ENCODE measurements around the gene TMTC1. TPM values are rescaled to one million over a fixed set of nuclear protein-coding genes. Genes with fewer than 3 reads are reported as not detected.
"Not testable (repeated sequence)": the region's sequence is repeated elsewhere in the genome, so short reads cannot be mapped to it uniquely, and the experiment has no call there.

TMTC1 gene
- total and polyA plus RNA-seq, 11 donors: 8.8 to 101 (median 41.4) TPM

GRCh38 chr12:29556363-29556762 lies 227.4 kb downstream of the TMTC1 start:
- H3K27me3 ChIP-seq: no peaks in the 10 kb centered on the region
- no peaks in the 10 kb centered on the region for H3K9me3 ChIP-seq
- intact Hi-C loops (cut with DNase I): loop anchor here in 8 of 10 donors (10.0 kb wide), 8 partner anchors 78 to 338 kb away; partner anchors contain the start of gene TMTC1 (in 2 of the 8)
- peaks cover 0 to 15% (median 0%) of the 10 kb centered on the region in 9 donors for H3K36me3 ChIP-seq
- H3K4me1 ChIP-seq: peaks cover 0 to 42% (median 16%) of the 10 kb centered on the region in 12 donors
- H3K27ac ChIP-seq: no peak overlapping the region
- ATAC-seq: no peak
- no peak for DNase-seq
- TF ChIP-seq CTCF (IDR thresholded peaks at IDR 0.05) (no peak), POLR2A (IDR thresholded peaks at IDR 0.05) (no peak)
- H3K4me3 ChIP-seq: no peak overlapping the region

GRCh38 chr12:29555451-29555850 lies 228.3 kb downstream of the TMTC1 start:
- H3K9me3 ChIP-seq, DNase-seq, H3K27ac ChIP-seq, H3K4me3 ChIP-seq, ATAC-seq, H3K27me3 ChIP-seq: not testable (repeated sequence)
- peaks cover 0 to 34% (median 11%) of the 10 kb centered on the region in 12 donors for H3K4me1 ChIP-seq
- intact Hi-C loops (cut with DNase I): loop anchor here in 8 of 10 donors (10.0 kb wide), 8 partner anchors 79 to 339 kb away; partner anchors contain the start of gene TMTC1 (in 2 of the 8)
- WGBS, 4 donors: 91 to 100% (median 97%) methylated on average over 2 of the region's 2 CpGs
- peaks cover 0 to 15% (median 0%) of the 10 kb centered on the region in 9 donors for H3K36me3 ChIP-seq

GRCh38 chr12:29552994-29553748 lies 230.6 kb downstream of the TMTC1 start:
- H3K9me3 ChIP-seq: no peaks in the 10 kb centered on the region
- H3K27ac ChIP-seq: peak overlapping the region in 8 of 12 donors; percentile 1 to 54 (median 18)
- no peak for TF ChIP-seq CTCF (IDR thresholded peaks at IDR 0.05)
- TF ChIP-seq POLR2A (IDR thresholded peaks at IDR 0.05): no peak
- no peak overlapping the region for H3K4me3 ChIP-seq
- no peak for DNase-seq
- WGBS, 4 donors: 41 to 61% (median 47%) methylated on average over 3 of the region's 3 CpGs
- H3K27me3 ChIP-seq: no peaks in the 10 kb centered on the region
- peaks cover 0 to 15% (median 0%) of the 10 kb centered on the region in 9 donors for H3K36me3 ChIP-seq
- ATAC-seq: peak in 2 of 4 donors; percentile 29 to 50
- peaks cover 0 to 16% (median 8%) of the 10 kb centered on the region in 12 donors for H3K4me1 ChIP-seq
- intact Hi-C loops (cut with DNase I): loop anchor here (2.0 to 10.0 kb wide), 13 partner anchors 82 to 734 kb away; partner anchors contain the start of gene TMTC1 (in 6 of the 10)

GRCh38 chr12:29552324-29552927 lies 231.3 kb downstream of the TMTC1 start:
- TF ChIP-seq CTCF (IDR thresholded peaks at IDR 0.05) (peak; percentile 85 to 96 (median 91)), POLR2A (IDR thresholded peaks at IDR 0.05) (no peak)

More at GRCh38 chr12:29552324-29552927, 231.3 kb downstream of the TMTC1 start:
- WGBS, 4 donors: 8 to 19% (median 13%) methylated on average over 1 of the region's 1 CpG
- Histone ChIP-seq H3K4me3 (no peak overlapping the region), H3K27ac (peak overlapping the region in 6 of 12 donors; percentile 1 to 54 (median 22)), H3K9me3 (no peaks in the 10 kb centered on the region), H3K4me1 (peaks cover 0 to 20% (median 8%) of the 10 kb centered on the region in 12 donors), H3K36me3 (peaks cover 0 to 15% (median 0%) of the 10 kb centered on the region in 9 donors), H3K27me3 (no peaks in the 10 kb centered on the region)
- DNase-seq: peak; percentile 53 to 80 (median 75)
- intact Hi-C loops (cut with DNase I): loop anchor here (2.0 to 10.0 kb wide), 13 partner anchors 82 to 735 kb away; partner anchors contain the start of gene TMTC1 (in 6 of the 10)
- peak; percentile 78 to 95 (median 92) for ATAC-seq

Data from heart left ventricle (tissue), 16 donors.